NCI-H69 (cell line): ENCODE results near the gene PRPF4.
A peak's percentile ranks its signal among the peaks of the same experiment; 100 is the strongest.

Source experiments
- DNase-seq: peaks from one replicate; lab custom pipeline; 2025; lab: John Stamatoyannopoulos, UW

Gene PRPF4

GRCh38 chr9:113311961-113312360 is 36.5 kb downstream of the PRPF4 start:
- DNase-seq: no peak

- peak; percentile 53 for DNase-seq
Measured at GRCh38 chr9:113313261-113313660, 37.8 kb downstream of the PRPF4 start.

GRCh38 chr9:113315231-113315630 is 39.8 kb downstream of the PRPF4 start:
- DNase-seq: no peak

GRCh38 chr9:113316030-113316429 is 40.6 kb downstream of the PRPF4 start:
- DNase-seq: no peak

GRCh38 chr9:113317777-113318176 is 42.3 kb downstream of the PRPF4 start:
- DNase-seq: no peak

GRCh38 chr9:113319054-113319453 is 43.6 kb downstream of the PRPF4 start:
- DNase-seq: no peak

- DNase-seq: no peak
Measured at GRCh38 chr9:113320051-113320450, 44.6 kb downstream of the PRPF4 start.

- DNase-seq: no peak
Measured at GRCh38 chr9:113322671-113323070, 47.2 kb downstream of the PRPF4 start.

GRCh38 chr9:113326230-113326629 is 50.8 kb downstream of the PRPF4 start:
- no peak for DNase-seq

- DNase-seq: no peak
Measured at GRCh38 chr9:113328045-113328782, 52.8 kb downstream of the PRPF4 start.

- DNase-seq: peak; percentile 47
Measured at GRCh38 chr9:113331780-113332179, 56.3 kb downstream of the PRPF4 start.

GRCh38 chr9:113337714-113338113 is 62.3 kb downstream of the PRPF4 start:
- DNase-seq: no peak

GRCh38 chr9:113340011-113340699 is 64.7 kb downstream of the PRPF4 start, which contains the start of gene WDR31:
Gene WDR31, minus strand, starts transcription at chr9:113340275. Its CDS starts 8,253 bp downstream, at chr9:113332022.
- DNase-seq: peak; percentile 96

- peak; percentile 35 for DNase-seq
Measured at GRCh38 chr9:113341712-113342410, 66.4 kb downstream of the PRPF4 start.
